Osteocyte (in vitro differentiated cells): ENCODE results near the gene CARD11. TPM values are rescaled to one million over a fixed set of nuclear protein-coding genes. Genes with fewer than 3 reads are reported as not detected.

Source experiments
- DNase-seq: peaks from one replicate; pipeline ENCODE4 v3.0.0; 2021; ENCODE audit warnings: mixed read lengths; ENCODE audit not compliant: unreplicated experiment; ENCODE audit errors: extremely low spot score
- H3K27ac Mint-ChIP-seq: one replicate; pipeline ENCODE4 v1.8.0; 2021; ENCODE audit warnings: mild to moderate bottlenecking, mixed read lengths; ENCODE audit not compliant: unreplicated experiment
- H3K27me3 Mint-ChIP-seq: one replicate; pipeline ENCODE4 v1.8.0; 2021; ENCODE audit warnings: mixed read lengths; ENCODE audit not compliant: unreplicated experiment
- H3K36me3 Mint-ChIP-seq: one replicate; pipeline ENCODE4 v1.8.0; 2021; ENCODE audit warnings: mixed read lengths; ENCODE audit not compliant: unreplicated experiment
- H3K4me1 Mint-ChIP-seq: one replicate; pipeline ENCODE4 v1.8.0; 2021; ENCODE audit warnings: mixed read lengths; ENCODE audit not compliant: unreplicated experiment
- H3K4me3 Mint-ChIP-seq: one replicate; pipeline ENCODE4 v1.8.0; 2021; ENCODE audit warnings: mild to moderate bottlenecking, moderate library complexity, mixed read lengths; ENCODE audit not compliant: unreplicated experiment
- H3K9me3 Mint-ChIP-seq: one replicate; pipeline ENCODE4 v1.8.0; 2021; ENCODE audit warnings: mixed read lengths; ENCODE audit not compliant: unreplicated experiment
- CTCF ChIP-seq: fragments of 200-600 bp; sonication (generic); IDR thresholded peaks from 2 replicates; pipeline ENCODE4 v1.5.0; 2021; ENCODE audit warnings: antibody characterized with exemption, mild to moderate bottlenecking, moderate library complexity
- total RNA-seq: library from RNA; stranded (reverse); gene quantifications from 2 replicates; pipeline ENCODE4 v1.2.1, GENCODE V29; 2021

The CARD11 gene
- total RNA-seq, 1 donor from 2014 or later: 0.24 TPM

GRCh38 chr7:3037259-3037658 is 6.4 kb downstream of the CARD11 start:
- peaks cover 7% of the 10 kb centered on the region for H3K27me3 Mint-ChIP-seq
- no peak overlapping the region for H3K4me3 Mint-ChIP-seq
- no peaks in the 10 kb centered on the region for H3K9me3 Mint-ChIP-seq
- DNase-seq: no peak
- H3K4me1 Mint-ChIP-seq: no peaks in the 10 kb centered on the region
- no peaks in the 10 kb centered on the region for H3K36me3 Mint-ChIP-seq
- TF ChIP-seq CTCF: no peak
- no peak overlapping the region for H3K27ac Mint-ChIP-seq

- Mint-ChIP-seq H3K4me3 (no peak overlapping the region), H3K9me3 (no peaks in the 10 kb centered on the region)
- no peak for TF ChIP-seq CTCF
Measured at GRCh38 chr7:3034591-3035150, 9.0 kb downstream of the CARD11 start.

DNA sequence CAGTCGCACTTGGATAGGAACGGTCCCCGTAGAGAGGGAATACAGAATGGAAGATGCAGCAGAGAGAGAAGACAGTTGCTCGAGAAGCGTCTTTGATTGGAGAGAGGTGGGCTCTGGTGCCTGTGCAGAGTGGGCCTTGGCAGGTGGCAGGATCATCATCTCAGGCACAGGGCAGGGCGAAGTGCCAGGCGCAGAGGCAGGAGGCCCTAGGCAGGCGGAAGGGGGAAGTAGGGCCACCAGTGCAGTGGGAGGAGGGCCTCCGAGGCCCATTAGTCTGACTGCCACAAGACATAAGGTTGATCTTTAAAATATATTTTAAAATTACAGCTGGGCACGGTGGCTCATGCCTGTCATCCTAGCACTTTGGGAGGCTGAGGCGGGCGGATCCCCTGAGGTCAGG is 10.1 kb downstream of the CARD11 start:
- Mint-ChIP-seq H3K27ac (no peak overlapping the region), H3K9me3 (no peaks in the 10 kb centered on the region), H3K27me3 (peaks cover 1% of the 10 kb centered on the region), H3K4me1 (peaks cover 2% of the 10 kb centered on the region), H3K4me3 (no peak overlapping the region), H3K36me3 (no peaks in the 10 kb centered on the region)
- DNase-seq: no peak
- TF ChIP-seq CTCF: no peak

More at GRCh38 chr7:3034591-3035150, 9.0 kb downstream of the CARD11 start:
- no peak overlapping the region for H3K27ac Mint-ChIP-seq
- no peaks in the 10 kb centered on the region for H3K4me1 Mint-ChIP-seq
- peaks cover 2% of the 10 kb centered on the region for H3K27me3 Mint-ChIP-seq
- DNase-seq: no peak
- no peaks in the 10 kb centered on the region for H3K36me3 Mint-ChIP-seq

DNA sequence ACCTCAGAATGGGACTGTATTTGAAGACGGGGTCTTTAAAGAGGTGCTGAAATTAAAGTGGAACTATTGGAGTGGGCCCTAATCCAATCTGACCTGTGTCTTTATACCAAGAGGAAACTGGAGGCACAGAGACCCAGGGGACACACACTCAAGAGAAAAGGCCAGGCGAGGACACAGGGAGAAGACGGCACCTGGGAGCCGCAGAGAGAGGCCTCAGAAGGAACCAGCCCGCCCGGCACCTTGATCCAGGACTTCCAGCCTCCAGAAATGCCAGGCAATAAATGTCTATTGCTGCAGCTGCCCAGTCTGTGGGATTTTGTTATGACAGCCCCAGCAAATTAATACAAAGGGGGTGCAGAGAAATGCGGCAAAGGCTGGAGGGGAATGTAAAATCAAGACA is 10.5 kb downstream of the CARD11 start:
- peaks cover 6% of the 10 kb centered on the region for H3K4me1 Mint-ChIP-seq
- no peak overlapping the region for H3K27ac Mint-ChIP-seq
- no peaks in the 10 kb centered on the region for H3K27me3 Mint-ChIP-seq
- DNase-seq: no peak
- no peaks in the 10 kb centered on the region for H3K36me3 Mint-ChIP-seq
- no peaks in the 10 kb centered on the region for H3K9me3 Mint-ChIP-seq
- H3K4me3 Mint-ChIP-seq: no peak overlapping the region
- TF ChIP-seq CTCF: no peak

GRCh38 chr7:3032256-3032655 is 11.4 kb downstream of the CARD11 start:
- DNase-seq: no peak
- no peak for TF ChIP-seq CTCF
- Mint-ChIP-seq H3K4me1 (peaks cover 15% of the 10 kb centered on the region), H3K27me3 (no peaks in the 10 kb centered on the region), H3K4me3 (no peak overlapping the region), H3K36me3 (no peaks in the 10 kb centered on the region), H3K9me3 (no peaks in the 10 kb centered on the region), H3K27ac (no peak overlapping the region)
